Measurements from ENCODE around the gene MRPL55.
A peak's percentile ranks its signal among the peaks of the same experiment; 100 is the strongest.

Gene MRPL55

DNA sequence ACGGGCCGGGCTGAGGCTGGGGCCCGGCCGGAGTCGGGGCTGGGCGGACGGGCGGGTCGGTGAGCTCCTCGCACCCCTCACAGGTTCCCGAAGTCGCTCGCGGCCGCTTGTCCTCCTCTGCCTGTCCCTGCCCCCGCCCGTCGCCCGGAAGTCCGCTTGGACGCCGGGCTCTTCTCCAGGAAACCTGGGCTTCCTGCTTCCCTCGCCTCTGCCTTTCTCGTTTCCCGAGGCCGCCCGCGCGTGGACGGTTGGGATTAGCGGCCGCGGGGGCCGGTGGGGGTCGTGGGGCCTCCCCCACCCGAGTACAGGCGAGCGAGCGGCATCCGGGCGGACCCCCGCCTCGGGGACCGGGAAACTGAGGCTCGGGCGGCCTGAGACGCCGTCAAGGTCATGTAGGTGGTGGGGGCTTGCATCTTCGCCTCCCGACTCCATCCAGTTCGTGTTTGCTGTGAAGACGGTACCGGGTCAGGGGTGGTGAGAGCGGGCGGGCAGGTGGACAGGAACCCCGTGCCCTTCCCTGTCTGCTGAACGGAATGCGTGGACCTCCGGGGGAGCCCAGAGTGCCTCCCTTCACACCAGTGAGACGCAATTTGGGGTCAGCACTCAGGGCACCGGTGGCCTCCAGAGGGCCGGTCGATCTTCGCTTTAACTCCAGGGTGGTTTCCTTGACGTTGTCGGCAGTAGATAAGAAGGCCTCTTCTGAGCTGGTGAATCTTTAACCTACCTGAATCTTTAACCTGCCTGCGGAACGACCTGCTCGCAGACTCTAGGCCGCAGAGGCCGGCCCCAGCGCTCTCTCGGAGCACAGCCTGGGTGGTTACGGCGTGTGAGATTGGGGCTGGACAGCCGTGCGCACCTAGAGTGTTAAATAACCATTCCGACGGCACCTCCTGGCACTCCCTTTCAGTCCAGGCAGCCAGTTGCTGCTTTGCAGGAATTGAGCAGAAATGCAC, 25.9 kb downstream of the MRPL55 start:
- no peak for DNase-seq

DNA sequence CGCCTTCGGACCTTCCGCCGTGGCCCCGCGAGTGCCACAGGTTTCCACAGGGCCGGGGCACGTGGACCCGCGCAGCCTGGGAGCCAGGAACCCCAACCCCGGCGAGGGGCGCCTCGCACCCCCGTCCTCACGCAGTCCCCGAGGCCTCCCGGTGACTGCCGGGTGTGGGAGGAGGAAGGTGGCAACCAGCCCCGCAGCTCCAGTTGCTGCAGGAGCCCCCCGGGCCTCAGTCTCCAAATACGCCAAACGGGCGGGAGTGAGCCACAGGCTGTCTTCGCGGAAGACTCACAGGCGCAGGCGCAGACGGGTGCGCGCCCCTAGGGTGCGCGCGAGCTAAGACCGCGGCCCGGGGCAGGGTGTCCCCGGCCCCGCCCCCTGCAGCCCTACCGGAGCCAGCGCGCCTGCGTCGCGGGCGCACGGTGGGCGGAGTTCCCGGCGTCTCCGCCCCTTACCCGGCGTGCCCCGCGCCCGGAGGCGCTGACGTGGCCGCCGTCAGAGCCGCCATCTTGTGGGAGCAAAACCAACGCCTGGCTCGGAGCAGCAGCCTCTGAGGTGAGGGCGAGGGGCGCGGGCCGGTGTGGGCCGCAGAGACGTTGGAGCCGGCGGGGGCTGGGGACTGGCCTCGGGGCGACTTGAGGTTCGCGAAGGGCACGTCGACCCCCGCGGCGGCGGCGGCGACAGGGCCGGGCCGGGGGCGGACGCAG, 26.7 kb downstream of the MRPL55 start, which contains the start of gene ARF1:
TSS of gene ARF1 (plus strand) at position 495 of the 704 bp plus-strand sequence. CDS start 14,407 bp downstream, outside the sequence.
- peak; percentile 62 for DNase-seq

DNA sequence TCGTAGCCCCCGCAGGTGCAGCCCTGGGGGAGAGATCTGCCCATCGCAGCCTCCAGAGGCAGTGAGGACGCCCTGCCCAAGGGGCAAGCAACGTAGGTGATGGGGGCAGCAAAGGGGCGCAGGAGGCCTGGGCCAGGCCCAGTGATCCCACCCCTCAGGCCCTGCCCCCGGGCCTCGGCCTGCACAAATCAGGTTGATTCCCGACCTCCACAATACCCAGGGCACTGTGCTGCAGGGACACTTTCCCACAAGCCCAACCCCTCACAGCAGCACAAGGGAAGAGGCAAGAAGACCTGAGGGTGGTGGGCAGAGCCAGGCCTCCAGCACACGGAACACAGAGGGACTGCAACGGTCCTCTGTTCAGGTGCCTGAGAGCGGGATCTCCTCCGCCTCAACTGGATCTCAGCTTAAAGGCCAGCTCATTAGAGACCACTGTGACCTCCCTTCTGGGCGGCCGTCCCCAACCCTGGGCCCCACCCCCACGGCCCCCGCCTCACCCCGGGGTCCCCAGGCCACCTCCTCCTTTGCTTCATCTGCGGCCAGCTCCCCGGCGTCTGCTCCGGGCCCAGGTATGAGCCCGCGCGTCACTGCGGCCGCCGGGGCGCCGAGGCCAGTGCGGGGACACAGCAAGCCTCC, 27.4 kb downstream of the MRPL55 start:
- no peak for DNase-seq

GRCh38 chr1:228081144-228081543, 28.0 kb downstream of the MRPL55 start:
- DNase-seq: no peak

GRCh38 chr1:228079601-228080263, 29.4 kb downstream of the MRPL55 start:
- no peak for DNase-seq

- DNase-seq: no peak
Measured at GRCh38 chr1:228079013-228079412, 30.1 kb downstream of the MRPL55 start.

DNA sequence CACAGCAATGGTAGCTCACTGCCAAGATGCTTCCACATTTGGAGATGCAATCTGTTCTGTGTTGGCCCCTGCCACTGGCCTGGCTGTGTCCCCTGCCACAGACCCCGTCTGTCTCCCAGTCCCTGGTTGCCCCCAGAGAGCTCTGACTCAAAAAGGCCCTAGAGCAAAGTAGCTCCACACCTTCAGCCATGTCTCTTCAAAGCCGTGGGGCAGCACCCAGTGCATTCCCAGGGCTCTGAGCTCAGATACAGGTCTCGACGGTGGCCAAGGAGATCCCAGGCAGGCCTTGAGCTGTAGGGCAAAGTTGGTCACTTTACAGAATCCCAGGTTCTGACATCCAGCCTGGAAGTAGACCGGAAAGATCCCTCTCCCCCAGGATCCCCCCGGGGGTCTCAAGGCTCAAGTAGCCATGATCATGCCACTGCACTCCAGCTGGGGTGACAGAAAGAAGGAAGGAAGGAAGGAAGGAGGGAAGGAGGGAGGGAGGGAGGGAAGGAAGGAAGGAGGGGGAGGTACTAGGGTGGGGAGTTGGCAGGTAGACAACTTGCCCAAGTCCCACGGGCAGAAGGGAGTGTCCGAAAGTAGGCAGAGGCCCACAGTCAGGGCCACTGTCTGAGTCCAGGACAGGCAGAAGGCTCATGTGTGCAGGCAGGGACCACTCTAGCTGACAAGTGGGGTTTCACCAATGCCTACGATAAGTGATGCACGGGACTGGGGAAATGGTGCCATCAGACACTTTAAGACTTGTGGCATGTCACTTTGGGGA, 31.4 kb downstream of the MRPL55 start:
- no peak for DNase-seq

- no peak for DNase-seq
Measured at GRCh38 chr1:228076796-228077430, 32.2 kb downstream of the MRPL55 start.

GRCh38 chr1:228075801-228076271, 33.3 kb downstream of the MRPL55 start:
- no peak for DNase-seq

DNA sequence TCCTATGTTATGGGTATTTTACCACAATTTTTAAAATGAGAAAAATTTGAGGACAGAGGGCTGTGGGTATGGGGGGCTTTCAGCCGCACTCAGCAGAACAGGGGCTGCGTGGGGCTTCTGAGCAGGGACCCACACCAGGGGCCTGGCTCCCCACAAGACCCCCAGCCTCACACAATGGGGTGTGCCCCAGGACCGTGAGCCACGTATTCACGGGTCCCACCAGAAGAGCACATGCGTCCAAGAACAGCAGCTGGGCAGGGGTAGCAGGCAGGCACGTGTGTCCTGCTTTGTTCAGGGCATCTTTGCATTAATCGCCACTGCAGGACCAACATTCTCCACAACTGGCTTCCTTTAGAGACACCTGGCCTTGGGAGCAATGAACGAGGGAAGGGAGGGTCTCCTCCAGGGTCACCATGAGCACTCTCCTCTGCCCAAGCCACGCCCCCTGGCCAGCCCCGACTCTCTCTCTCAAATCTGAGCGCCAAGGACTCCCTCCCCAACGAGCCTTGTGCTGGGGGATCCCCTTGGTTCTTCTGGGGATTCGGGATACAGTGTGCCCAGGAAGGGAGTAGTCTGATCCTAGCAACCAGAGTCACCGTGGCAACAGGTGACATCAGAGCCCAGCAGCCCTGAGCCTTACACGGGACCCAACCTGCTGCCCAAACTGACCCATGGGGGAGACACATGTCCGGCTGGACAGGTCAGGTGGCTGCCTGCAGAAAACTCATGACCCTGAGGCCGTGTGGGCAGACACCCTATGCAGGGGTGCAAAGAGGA, 34.0 kb downstream of the MRPL55 start:
- DNase-seq: no peak

GRCh38 chr1:228073857-228074545, 35.1 kb downstream of the MRPL55 start:
- no peak for DNase-seq

DNA sequence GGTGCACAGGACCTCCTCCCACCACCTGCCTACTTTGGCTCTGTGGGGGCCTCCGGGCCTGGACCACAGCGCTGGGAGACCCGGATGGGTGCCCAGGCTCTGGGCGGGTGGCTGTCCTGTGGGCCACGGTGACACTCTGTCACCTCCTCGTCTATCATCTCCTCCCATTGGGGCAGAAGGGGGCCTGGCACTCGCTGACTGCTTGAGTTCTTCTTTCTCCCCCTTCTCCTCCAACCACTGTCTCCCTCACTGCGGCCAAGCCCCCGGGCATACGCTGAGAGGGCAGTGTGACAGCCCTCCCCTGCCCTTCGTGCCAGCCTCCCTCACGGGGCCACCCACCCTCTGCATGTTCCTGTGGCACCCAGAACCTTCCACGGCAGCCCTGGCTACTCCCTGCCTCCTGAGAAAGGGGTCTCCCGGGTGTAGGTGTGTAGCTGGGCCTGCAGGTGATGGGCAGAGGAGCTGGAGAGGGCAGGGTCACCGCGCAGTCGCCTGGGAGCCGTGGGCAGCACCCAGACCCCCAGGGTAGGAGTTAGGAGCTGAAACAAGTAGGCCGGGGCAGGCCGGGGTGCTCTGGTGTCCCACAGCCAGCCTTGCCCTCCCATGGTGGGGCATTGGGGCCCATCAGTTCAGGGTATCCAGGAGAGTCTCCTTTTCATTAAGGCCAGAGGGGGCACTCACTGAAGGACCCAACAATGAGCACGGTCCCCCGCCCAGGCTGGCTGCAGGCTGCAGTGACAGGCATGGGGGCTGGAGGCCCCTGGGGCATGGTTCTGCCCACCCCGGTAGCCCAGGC, 35.8 kb downstream of the MRPL55 start:
- DNase-seq: no peak

DNA sequence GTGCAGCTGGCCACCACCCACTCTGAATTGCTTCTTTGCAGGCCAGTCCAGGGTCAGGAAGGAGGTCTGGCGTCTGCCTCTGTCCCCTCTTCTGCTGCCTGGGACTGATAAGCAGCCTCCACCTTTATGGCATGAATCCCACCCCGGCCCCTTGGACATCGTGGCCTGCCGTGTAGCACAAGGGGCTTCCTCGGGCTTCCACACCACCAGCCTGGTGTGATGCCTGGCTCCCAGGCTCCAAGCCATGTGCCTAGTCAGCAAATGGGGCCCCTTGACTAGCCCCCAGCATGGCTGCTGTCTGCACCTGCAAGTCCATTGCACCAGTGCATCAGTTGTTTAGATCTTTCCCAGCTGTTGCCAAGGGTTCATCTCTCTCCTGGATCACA, 36.4 kb downstream of the MRPL55 start:
- no peak for DNase-seq

- DNase-seq: no peak
Measured at GRCh38 chr1:228071839-228072657, 37.1 kb downstream of the MRPL55 start.

- no peak for DNase-seq
Measured at GRCh38 chr1:228070851-228071250, 38.2 kb downstream of the MRPL55 start.

- DNase-seq: no peak
Measured at GRCh38 chr1:228070173-228070572, 38.9 kb downstream of the MRPL55 start.

DNA sequence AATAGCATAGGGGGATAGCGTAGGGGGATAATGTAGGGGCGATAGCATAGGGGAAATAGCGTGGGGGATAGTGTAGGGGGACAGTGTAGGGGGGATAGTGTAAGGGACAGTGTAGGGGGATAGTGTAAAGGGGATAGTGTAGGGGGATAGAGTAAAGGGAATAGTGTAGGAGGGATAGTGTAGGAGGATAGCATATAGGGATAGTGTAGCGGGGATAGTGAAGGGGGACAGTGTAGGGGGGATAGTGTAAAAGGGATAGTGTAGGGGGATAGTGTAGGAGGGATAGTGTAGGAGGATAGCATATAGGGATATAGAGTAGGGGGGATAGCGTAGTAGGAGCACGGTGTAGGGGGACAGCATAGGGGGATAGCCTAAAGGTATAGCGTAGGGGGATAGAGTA, 40.7 kb downstream of the MRPL55 start:
- no peak for DNase-seq

Measured in cortex of kidney (tissue), 1 donor.